Stomach (tissue), 4 donors: ENCODE measurements around the gene TBK1.

Source experiments
- EP300 ChIP-seq: sonication (generic); formaldehyde crosslinking; IDR thresholded peaks from one replicate; pipeline ENCODE4 v1.6.1; 2017; ENCODE audit warnings: antibody characterized with exemption
- POLR2A ChIP-seq, 4 donors: fragments of 450-650 bp; IDR thresholded peaks; one replicate each; pipeline ENCODE4 v1.6.1; 2016; ENCODE audit warnings: antibody characterized with exemption in 4 of 4, control low read depth in 2 of 4, mild to moderate bottlenecking in 1 of 4, moderate library complexity in 1 of 4
- TF ChIP-seq, protein P1 (sequence below), 7 experiments: fragments of 450-650 bp in 4 of 7; fragments of 200-600 bp in 3 of 7; sonication (generic) in 3 of 7; IDR thresholded peaks; one replicate each; pipeline ENCODE4 v1.5.1; 2016 to 2019; ENCODE audit warnings: antibody characterized with exemption in 7 of 7, control low read depth in 2 of 7, mild to moderate bottlenecking in 1 of 7

DNA sequence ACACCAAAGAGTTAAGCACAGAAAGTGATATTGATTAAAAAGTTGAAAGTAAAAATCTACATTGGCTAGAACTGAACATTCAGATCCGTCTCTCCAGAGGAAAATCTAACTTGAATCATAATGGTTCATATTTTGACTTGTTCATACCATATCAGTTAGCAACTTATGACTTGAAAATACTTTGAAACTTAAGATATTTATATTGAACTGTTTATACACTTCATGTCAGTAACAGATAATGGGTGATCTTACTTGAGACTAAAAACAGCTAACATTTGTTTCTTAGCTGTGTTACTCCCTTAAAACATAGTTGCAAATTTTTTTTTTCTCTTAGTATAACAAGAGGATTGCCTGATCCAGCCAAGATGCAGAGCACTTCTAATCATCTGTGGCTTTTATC lies 3.6 kb downstream of the TBK1 start:
- TF ChIP-seq, protein P1, sequence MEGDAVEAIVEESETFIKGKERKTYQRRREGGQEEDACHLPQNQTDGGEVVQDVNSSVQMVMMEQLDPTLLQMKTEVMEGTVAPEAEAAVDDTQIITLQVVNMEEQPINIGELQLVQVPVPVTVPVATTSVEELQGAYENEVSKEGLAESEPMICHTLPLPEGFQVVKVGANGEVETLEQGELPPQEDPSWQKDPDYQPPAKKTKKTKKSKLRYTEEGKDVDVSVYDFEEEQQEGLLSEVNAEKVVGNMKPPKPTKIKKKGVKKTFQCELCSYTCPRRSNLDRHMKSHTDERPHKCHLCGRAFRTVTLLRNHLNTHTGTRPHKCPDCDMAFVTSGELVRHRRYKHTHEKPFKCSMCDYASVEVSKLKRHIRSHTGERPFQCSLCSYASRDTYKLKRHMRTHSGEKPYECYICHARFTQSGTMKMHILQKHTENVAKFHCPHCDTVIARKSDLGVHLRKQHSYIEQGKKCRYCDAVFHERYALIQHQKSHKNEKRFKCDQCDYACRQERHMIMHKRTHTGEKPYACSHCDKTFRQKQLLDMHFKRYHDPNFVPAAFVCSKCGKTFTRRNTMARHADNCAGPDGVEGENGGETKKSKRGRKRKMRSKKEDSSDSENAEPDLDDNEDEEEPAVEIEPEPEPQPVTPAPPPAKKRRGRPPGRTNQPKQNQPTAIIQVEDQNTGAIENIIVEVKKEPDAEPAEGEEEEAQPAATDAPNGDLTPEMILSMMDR (IDR thresholded peaks at IDR 0.05): no peak
- TF ChIP-seq POLR2A (IDR thresholded peaks at IDR 0.05) (no peak), EP300 (no peak)
